HG03066 (cell line): ENCODE measurements around the gene ALS2CL.

ENCODE experiments used
- ATAC-seq: cut with Tn5 transposase; IDR thresholded peaks from one replicate; pipeline ENCODE4 v1.9.1; 2021; ENCODE audit warnings: low read depth; ENCODE audit not compliant: unreplicated experiment

The ALS2CL gene

DNA sequence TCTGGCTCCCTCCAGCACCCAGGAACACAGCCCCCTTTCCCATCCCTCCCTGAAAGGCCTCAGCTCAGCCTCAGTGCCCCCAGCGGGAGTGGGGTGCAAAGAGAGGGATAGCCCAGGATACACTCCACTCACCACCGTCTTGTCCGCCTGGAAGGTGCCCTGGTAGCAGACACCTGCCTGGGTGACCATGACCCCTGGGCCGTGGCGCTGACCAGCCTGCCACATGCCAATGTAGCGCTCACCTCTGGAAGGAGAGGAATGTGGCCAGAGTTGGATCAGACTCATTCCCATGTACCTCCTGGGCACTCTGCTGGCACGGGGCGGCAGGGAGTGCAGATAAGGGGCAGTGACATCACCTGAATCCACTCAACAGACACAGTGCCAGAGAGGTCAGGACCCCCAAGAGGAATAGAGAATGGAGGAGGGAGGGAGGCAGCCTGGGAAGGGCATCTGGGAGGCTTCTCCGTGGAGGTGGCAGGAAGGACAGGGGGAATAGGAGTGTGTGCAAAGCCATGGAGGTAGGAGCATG is 13.1 kb downstream of the ALS2CL start:
- no peak for ATAC-seq

DNA sequence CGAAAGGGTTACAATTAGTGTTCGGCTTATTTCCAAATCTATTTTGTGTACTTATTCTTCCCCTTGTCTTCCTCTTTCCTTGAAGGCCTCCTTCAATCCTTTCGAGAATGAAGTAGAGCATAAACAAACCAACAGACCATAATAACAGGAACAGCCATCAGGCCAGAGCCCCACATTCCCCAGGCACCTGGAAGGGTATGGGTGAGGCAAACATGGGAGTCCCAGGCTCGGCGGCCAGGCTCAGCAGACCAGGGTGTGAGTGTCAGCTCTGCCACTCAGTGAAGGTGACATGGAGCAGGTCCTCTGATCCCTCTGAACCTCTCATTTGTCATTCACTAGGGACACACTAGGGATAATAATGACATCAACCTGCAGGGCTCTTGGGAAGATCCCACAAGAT is 13.8 kb downstream of the ALS2CL start:
- ATAC-seq = no peak

GRCh38 chr3:46678280-46678679 is 15.2 kb downstream of the ALS2CL start:
- no peak for ATAC-seq

DNA sequence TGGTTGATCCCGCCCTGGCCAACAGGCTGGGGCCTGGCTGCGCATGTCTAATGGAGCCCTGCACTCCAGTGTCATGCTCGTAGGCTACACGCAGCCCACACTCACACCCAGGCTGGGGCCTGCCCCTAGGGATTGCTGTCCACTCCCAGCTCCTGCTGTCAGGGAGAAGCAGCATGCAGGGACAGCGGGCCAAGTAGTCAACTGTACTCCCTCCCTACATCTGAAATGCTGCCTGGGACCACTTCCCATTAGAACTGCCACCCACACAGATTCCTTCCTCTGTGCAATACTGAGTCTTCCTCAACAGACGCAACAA is 16.1 kb downstream of the ALS2CL start:
- ATAC-seq = no peak

DNA sequence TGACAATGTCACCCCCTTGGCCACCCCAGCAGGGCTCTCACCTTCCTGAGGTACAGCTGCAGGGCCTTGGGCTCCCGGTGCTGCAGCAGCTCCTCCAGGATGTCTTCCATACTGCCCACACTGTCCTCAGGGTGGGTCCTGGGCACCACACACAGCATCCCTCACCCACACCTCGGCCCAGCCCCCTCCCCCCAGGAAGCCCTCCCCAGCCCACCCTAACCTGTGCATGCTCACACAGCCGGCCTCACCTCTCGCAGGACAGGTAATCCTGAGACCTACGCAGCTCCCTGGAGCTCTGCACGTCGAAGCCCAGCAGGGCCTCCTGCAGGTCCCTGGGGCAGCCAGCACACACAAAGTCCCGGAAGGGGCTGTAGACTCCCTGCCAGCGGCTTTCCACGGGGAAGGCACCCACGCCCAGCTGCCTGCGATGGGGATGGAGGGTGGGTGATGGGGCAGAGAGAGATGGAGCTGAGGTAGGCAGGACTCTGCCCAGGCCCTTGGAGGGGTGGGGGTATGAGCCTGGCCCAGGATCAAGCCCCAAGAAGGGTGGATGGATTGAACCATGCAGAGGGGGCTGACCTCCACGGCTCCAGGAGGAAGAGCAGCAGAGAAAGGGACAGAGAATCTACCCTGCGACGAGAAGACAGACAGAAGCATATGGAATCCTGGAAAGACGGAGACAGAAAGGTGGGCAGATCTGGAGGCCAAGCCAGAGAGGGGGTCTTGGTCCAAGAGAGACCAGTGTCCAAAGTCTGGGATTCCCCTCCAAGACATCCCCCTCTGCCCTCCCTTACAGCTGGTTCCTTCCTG is 16.7 kb downstream of the ALS2CL start:
- no peak for ATAC-seq

DNA sequence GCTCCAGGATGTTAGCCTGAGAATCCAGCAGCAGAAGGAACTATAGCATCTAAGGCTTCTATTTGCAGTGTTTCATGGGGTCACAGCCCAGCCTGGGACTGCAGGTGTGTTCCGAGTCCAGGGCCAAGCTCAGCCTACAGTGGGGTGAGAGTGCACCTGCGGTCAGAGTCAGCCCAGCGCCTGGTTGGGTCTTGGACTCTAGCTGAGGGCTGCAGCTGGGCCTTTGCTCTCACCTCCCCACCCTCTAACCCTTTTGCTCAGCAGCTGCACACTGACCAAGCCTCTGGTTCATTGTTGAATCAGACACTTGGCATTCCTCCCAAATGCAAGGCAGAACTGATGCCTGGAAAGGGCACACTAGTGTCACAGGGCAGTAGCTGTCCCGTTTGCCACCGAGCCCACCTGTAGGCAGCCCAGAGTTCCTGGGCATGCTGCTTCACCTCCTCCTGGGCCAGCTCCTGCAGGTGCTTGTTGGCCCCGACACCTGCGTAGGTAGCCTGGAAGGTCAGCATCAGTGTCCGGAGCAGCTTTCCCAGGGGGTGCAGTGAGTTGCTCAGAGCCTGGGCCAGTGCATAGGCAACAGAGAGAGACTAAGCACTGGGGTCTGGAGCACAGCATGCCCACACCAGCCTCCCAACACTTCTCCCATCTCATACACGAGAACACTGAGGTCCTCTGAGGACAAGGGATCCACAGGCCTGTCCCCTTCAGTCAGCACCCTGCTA is 17.5 kb downstream of the ALS2CL start:
- no peak for ATAC-seq

DNA sequence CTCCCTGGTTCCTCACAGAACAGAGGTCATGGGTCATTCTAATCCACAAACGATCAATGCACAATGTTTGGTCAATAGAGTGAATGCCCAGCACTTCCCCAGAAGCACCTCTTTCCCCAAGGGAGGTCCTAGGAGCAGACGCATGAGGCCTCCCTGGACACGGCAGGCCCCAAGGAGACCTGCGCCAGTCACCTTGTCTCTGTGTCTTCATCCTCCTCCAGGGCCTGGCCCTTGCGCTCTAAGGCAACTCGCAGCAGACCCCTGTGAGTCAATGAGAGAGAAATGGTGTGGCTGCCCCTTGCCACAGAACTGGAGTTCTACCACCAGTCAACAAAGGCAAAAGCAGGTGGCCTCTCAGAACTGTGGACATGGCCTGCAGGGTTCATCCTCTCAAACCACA is 18.1 kb downstream of the ALS2CL start:
- ATAC-seq = no peak

- ATAC-seq = no peak
Observed at GRCh38 chr3:46674031-46674845, 19.2 kb downstream of the ALS2CL start.

- no peak for ATAC-seq
Observed at GRCh38 chr3:46673151-46674030, 20.1 kb downstream of the ALS2CL start.

DNA sequence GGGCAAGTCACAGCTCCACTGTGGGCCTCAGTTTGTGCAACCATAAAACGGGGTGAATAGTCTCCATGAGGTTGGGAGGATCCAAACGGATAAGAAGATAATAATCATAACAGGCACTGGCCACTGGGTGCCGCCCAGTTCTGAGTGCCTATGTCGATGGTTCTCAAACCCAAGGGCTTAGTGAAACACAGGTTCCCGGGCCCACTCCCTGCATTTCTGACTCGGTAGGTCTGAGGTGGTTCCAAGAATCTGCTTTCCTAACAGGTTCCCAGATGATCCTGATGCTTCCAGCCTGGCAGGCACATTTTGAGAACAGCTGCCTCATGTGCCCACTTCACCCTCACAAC is 21.2 kb downstream of the ALS2CL start:
- ATAC-seq = no peak

DNA sequence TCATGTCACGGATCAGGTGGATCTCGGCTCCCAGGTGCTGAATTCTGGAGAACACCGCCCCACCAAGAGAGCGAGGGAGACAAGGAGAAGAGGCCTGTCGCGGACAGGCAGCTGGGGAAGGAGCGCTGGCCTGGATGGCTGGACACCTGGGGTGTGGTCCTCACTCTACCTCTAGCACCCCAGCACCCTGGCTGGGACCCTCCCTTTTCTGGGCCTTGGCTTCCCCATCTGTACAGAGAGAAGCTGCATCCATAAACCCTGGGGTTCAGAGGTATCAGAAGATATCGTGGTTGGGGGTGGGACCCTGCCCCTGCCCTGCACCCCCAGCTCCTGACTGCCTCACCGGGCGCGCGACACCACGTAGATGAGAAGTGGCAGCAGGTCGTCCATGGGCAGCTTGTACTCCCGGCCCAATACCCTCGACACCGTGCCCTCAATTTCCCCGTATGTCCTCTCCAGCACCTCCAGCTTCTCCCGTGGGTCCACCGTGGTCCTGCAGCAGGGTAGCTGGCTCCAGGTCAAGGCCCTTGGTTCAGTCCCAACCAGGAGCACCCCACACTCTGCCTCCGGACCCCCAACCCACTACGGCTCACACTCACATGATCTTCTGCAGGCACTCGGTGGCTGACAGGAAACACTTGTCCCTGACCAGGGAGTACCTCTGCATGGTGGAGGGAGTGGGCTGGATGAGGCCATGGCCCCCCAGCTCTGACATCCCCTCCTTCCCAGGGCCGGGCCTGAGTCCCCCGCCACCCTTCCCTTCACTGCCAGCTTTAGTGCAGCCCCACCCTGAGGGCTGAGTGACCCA is 21.7 kb downstream of the ALS2CL start:
- ATAC-seq = no peak

DNA sequence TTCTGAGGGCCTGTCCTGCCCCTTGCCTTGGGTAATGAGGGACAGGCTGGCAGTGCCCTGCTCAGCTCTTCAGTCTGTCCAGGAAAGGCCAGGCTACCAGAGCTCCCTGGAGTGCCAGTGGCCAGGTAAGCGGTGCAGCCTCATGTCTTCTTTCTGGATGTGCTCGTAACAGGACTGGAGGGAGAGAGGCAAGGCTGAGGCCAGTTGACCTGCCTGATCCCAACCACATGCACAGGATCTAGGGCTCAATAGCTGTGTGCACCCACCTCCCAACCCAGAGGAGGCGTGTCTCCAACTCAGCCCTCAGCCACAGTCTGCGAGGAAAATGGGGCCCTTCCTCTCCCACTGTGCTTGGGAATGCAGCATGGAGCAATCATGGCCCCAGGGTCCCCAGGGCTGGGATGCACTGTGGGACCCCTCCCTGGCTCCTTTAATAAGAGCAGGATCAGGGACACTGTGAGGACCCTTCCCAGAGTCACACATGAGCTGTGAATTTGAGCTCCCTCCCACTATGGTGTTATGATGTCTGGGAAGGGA is 22.5 kb downstream of the ALS2CL start:
- ATAC-seq = no peak

GRCh38 chr3:46670000-46670890 is 23.2 kb downstream of the ALS2CL start:
- no peak for ATAC-seq

DNA sequence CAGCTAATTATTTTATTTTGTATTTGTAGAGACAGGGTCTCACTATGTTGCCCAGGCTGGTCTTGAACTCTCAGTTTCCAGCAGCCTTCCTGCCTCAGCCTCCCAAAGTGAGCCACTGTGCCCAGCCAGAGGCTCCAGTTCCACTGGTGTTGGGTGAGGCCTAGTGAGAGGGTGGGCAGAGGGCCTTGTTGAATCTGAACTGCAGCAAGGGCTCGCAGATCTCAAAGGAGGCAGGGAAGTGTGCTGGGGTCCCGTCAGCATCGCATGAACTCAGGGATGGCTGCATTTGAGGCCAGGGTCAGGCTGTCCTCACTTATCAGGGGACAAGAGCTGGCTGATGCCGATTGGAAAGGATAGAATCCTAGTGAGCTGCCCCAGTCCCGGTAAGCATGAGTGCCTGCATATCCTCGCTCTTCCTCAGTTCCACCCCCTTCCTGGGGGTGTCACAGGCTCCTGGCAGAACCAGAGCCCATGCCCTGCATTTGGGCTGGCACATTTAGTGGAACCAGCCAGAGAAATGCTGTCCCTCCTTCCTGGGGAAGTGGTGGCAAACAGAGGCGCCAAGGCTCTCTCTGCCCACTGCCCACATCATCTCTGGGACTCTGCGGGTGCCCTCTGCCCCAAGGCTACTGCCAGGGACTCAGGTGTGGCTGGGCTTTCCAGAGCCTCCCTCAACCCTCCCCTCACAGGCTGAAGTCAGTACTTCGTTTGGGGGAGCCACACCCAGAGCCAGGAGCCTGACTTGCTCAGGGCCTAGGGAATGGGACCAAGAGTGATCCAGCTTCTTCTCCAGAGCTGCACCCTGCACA is 24.1 kb downstream of the ALS2CL start:
- ATAC-seq = no peak

- ATAC-seq = no peak
Observed at GRCh38 chr3:46668591-46668990, 24.9 kb downstream of the ALS2CL start.

- no peak for ATAC-seq
Observed at GRCh38 chr3:46668116-46668515, 25.4 kb downstream of the ALS2CL start.

GRCh38 chr3:46667657-46668056 is 25.8 kb downstream of the ALS2CL start:
- ATAC-seq = no peak
